Memory B cell (primary cell): ENCODE data around the gene KHDC4.

Source experiments
- ATAC-seq: fragments of 150-1000 bp; cut with Tn5 transposase; 2 replicates; pipeline ENCODE4 v1.10.0; 2021; ENCODE audit warnings: low read depth, mild to moderate bottlenecking, moderate library complexity
- DNase-seq, 2 donors: peaks; one replicate each; pipeline ENCODE4 v3.0.0; 2022; ENCODE audit warnings: low spot score in 2 of 2
- H3K27ac Mint-ChIP-seq: one replicate; pipeline ENCODE4 v1.8.0; 2022; ENCODE audit warnings: mild to moderate bottlenecking, moderate library complexity, mixed read lengths
- H3K27me3 Mint-ChIP-seq: one replicate; pipeline ENCODE4 v1.8.0; 2022; ENCODE audit warnings: mixed read lengths
- H3K36me3 Mint-ChIP-seq: one replicate; pipeline ENCODE4 v1.8.0; 2022; ENCODE audit warnings: mild to moderate bottlenecking, mixed read lengths
- H3K4me1 Mint-ChIP-seq: one replicate; pipeline ENCODE4 v1.8.0; 2022; ENCODE audit warnings: mixed read lengths
- H3K4me3 Mint-ChIP-seq: one replicate; pipeline ENCODE4 v1.8.0; 2022; ENCODE audit warnings: mild to moderate bottlenecking, moderate library complexity, mixed read lengths
- H3K9me3 Mint-ChIP-seq: one replicate; pipeline ENCODE4 v1.8.0; 2022; ENCODE audit warnings: mixed read lengths

KHDC4 gene

DNA sequence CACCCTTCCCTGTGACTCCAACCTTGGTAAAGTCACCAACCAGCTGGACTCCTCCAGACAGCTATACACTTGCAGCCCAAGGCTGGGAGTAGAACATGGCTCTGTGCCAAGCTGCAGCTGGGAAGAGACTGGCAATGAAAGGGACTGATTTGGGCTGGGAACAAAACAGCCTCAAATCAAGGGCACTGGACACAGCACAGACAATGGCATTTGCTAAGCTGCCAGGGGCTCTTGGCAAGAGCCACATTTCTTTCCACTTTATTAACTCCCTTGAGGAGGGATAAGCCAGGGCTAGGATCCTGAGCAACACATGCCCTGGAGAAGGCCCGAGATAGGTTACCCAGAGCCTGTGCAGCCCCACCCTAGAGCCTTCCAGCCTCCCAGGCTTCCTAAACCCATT lies 62.8 kb downstream of the KHDC4 start:
- ATAC-seq (no peak), DNase-seq (no peak)
- no peaks in the 10 kb centered on the region for H3K9me3 Mint-ChIP-seq
- H3K27ac Mint-ChIP-seq: no peak overlapping the region
- H3K36me3 Mint-ChIP-seq: no peaks in the 10 kb centered on the region
- H3K27me3 Mint-ChIP-seq: no peaks in the 10 kb centered on the region
- no peaks in the 10 kb centered on the region for H3K4me1 Mint-ChIP-seq
- no peak overlapping the region for H3K4me3 Mint-ChIP-seq

DNA sequence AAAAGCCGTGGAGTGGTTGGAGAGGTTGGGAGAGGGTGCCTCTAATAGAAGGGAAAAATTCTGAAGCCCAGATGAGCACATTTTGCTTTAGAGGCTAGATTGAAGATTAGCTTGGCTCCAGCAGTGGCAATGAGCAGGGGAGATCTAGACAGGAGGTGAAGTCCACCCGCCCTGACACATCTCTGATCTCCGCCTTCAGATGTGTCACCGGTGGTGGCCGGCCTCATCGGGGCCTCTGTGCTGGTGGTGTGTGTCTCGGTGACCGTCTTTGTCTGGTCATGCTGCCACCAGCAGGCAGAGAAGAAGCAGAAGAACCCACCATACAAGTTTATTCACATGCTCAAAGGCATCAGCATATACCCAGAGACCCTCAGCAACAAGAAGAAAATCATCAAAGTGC lies 66.4 kb downstream of the KHDC4 start:
- Mint-ChIP-seq H3K36me3 (no peaks in the 10 kb centered on the region), H3K27ac (no peak overlapping the region), H3K9me3 (no peaks in the 10 kb centered on the region), H3K27me3 (no peaks in the 10 kb centered on the region), H3K4me1 (no peaks in the 10 kb centered on the region), H3K4me3 (no peak overlapping the region)
- DNase-seq (no peak), ATAC-seq (no peak)

- H3K27me3 Mint-ChIP-seq: peaks cover 12% of the 10 kb centered on the region
- no peaks in the 10 kb centered on the region for H3K9me3 Mint-ChIP-seq
- no peak overlapping the region for H3K4me3 Mint-ChIP-seq
- no peaks in the 10 kb centered on the region for H3K36me3 Mint-ChIP-seq
- no peak for DNase-seq
- no peak overlapping the region for H3K27ac Mint-ChIP-seq
- ATAC-seq: no peak
- peaks cover 6% of the 10 kb centered on the region for H3K4me1 Mint-ChIP-seq
Observed at GRCh38 chr1:155864393-155864792, 69.8 kb downstream of the KHDC4 start.
